Measurements from ENCODE around the gene GCNT3.
"Not testable (repeated sequence)": the region's sequence is repeated elsewhere in the genome, so short reads cannot be mapped to it uniquely, and the experiment has no call there.

The GCNT3 gene

GRCh38 chr15:59595434-59595915, 16.1 kb upstream of the GCNT3 start:
- DNase-seq (ENCODE audit: insufficient read length, low spot score) (no peak), FAIRE-seq (no peak)
- TF ChIP-seq POLR2A (IDR thresholded peaks at IDR 0.05; ENCODE audit: low read depth, low read length): no peak

DNA sequence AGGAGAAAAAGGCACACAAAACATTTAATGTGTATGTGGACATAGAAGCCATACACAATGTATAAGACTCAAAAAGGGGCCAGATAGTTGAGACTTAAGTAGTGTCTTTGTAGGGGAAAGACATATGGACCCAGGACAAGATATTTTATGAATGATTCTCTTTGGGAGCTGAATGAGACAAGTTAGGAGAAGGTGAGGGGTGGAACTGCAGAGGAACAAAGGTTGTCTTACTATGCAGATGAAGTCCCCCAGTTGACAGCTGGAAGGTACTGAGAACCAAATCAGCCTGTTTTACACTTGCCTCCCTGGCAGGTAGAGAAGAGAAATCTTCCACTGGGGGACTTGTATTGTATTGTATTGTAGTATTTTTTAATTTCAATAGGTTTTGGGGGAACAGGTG, 14.9 kb upstream of the GCNT3 start:
- TF ChIP-seq POLR2A (IDR thresholded peaks at IDR 0.05; ENCODE audit: low read depth, low read length): no peak

GRCh38 chr15:59598461-59598860, 13.1 kb upstream of the GCNT3 start:
- DNase-seq (ENCODE audit: insufficient read length, low spot score) (no peak), FAIRE-seq (no peak)
- no peak for TF ChIP-seq POLR2A (IDR thresholded peaks at IDR 0.05; ENCODE audit: low read depth, low read length)

More for the DNA sequence above, 14.9 kb upstream of the GCNT3 start:
- DNase-seq (ENCODE audit: insufficient read length, low spot score) (no peak), FAIRE-seq (no peak)

DNA sequence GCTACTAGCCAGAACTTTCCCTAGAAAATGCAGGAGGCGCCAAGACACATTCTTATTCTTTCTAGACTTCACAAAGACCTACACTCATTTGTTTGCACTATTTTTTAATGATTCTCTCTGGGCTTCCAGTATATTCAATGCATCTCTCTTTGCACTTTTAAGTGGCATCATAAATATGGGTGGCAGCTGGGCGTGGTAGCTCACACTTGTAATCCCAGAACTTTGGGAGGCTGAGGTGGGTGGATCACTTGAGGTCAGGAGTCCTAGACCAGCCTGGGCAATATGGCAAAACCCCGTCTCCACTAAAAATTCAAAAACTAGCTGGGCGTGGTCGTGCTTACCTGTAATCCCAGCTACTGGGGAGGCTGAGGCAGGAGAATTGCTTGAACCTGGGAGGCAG, 5.6 kb upstream of the GCNT3 start:
- TF ChIP-seq POLR2A (IDR thresholded peaks at IDR 0.05; ENCODE audit: low read depth, low read length): no peak
- no peak for FAIRE-seq
- no peak for DNase-seq (ENCODE audit: insufficient read length, low spot score)

DNA sequence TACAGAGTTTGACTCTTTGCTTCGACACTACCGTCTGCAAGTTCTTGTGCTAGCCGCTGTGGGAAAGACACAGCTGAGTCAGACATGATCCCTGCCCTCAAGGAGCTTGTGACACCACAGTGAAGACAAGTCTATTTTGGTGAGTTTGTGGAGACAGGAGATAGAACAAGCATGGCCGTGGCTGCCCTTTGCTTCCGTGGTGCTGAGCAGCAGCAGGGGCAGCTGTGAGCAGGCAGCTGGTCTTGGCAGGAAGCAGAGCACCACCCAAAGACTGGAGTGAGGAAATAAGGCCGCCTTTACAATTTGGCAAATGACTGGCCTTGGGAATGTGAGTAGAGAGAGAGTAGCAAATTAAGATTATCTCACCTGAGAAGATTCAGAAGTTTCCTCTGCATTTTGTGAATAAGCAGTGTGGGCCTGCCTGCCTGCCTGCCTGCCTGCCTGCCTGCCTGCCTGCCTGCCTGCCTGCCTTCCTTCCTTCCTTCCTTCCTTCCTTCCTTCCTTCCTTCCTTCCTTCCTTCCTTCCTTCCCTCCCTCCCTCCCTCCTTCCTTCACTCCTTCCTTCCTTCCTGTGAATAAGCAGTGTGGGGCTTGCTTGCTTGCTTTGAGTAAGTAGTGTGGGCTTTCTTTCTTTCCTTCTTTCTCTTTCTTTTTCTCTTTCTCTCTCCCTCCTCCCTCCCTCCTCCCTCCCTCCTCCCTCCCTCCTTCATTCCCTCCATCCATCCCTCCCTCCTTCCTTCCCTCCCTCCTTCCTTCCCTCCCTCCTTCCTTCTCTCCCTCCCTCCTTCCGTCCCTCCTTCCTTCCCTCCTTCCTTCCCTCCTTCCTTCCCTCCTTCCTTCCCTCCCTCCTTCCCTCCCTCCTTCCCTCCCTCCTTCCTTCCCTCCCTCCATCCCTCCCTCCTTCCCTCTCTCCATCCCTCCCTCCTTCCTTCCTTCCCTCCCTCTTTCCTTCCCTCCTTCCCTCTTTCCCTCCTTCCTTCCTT, 1.6 kb upstream of the GCNT3 start:
- DNase-seq (ENCODE audit: insufficient read length, low spot score) (no peak), FAIRE-seq (no peak)
- TF ChIP-seq POLR2A (IDR thresholded peaks at IDR 0.05; ENCODE audit: low read depth, low read length): no peak

GRCh38 chr15:59614153-59614552, 2.6 kb downstream of the GCNT3 start:
- no peak for TF ChIP-seq POLR2A (IDR thresholded peaks at IDR 0.05; ENCODE audit: low read depth, low read length)
- DNase-seq (ENCODE audit: insufficient read length, low spot score) (no peak), FAIRE-seq (no peak)

DNA sequence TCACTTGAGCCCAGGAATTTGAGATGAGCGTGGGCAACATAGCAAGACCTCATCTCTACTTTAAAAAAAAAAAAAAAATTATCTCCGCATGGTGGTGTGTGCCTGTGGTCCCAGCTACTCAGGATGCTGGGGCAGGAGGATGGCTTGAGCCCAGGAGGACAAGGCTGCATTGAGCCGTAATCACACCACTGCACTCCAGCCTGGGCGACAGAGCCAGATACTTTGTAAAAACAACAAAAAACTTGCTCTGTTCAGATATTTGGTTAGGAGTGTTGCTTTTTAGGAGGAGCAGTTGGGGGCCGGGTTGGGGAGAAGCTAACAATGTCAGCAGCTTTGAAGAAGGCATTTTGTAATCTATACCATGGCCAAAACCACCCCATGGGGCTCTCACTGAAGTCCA, 4.1 kb downstream of the GCNT3 start:
- no peak for TF ChIP-seq POLR2A (IDR thresholded peaks at IDR 0.05; ENCODE audit: low read depth, low read length)
- DNase-seq (ENCODE audit: insufficient read length, low spot score): no peak
- FAIRE-seq: no peak

- DNase-seq (ENCODE audit: insufficient read length, low spot score) (no peak), FAIRE-seq (no peak)
- no peak for TF ChIP-seq POLR2A (IDR thresholded peaks at IDR 0.05; ENCODE audit: low read depth, low read length)
Observed at GRCh38 chr15:59616379-59616778, 4.8 kb downstream of the GCNT3 start.

- DNase-seq (ENCODE audit: insufficient read length, low spot score) (no peak), FAIRE-seq (no peak)
- no peak for TF ChIP-seq POLR2A (IDR thresholded peaks at IDR 0.05; ENCODE audit: low read depth, low read length)
Observed at GRCh38 chr15:59618406-59618805, 6.8 kb downstream of the GCNT3 start.

DNA sequence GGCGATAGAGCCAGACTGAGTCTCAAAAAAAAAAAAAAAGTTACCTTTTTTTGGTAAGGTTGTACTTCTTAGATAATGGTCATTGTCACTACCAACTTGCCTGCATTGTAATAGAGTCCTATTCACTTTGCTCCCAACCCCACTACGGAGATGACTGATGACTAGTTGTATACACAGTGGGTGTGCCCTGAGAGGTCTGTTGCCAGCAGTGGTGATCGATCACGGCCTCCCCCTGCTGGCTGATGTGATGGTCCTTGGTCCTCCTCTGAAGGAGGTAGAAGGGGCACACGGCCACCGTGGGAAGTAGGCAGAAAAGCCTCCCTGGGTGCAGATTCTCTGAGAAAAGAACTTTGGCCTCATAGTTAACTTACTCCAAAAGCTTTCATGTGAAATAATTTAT, 10.7 kb downstream of the GCNT3 start:
- DNase-seq (ENCODE audit: insufficient read length, low spot score) (peak; percentile 38), FAIRE-seq (no peak)
- TF ChIP-seq POLR2A (IDR thresholded peaks at IDR 0.05; ENCODE audit: low read depth, low read length): no peak

DNA sequence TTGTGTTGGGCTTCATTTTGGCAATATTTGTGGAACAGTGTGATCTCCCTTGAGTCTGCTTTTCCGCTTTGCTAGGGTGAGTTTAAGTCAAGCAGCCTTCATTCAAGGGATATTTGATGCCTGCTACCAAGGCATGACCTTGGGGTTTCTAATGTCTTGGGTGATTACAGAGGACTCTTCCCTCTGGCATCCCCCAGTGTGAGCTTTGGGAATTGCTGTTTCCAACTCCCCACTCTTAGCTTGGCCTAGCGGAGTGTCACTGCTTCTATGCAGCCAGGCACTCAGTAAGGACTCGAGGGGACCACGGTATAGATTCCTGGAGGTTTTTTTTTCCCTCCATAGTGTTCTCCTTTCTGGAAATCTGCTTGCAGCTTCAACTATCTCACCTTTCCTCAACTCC, 21.1 kb downstream of the GCNT3 start:
- FAIRE-seq (no peak), DNase-seq (ENCODE audit: insufficient read length, low spot score) (peak; percentile 9)
- TF ChIP-seq POLR2A (IDR thresholded peaks at IDR 0.05; ENCODE audit: low read depth, low read length): no peak

GRCh38 chr15:59636184-59636583, 24.6 kb downstream of the GCNT3 start:
- FAIRE-seq: no peak
- no peak for DNase-seq (ENCODE audit: insufficient read length, low spot score)
- no peak for TF ChIP-seq POLR2A (IDR thresholded peaks at IDR 0.05; ENCODE audit: low read depth, low read length)

GRCh38 chr15:59637507-59637906, 25.9 kb downstream of the GCNT3 start:
- not testable (repeated sequence) for FAIRE-seq; DNase-seq (ENCODE audit: insufficient read length, low spot score)

- TF ChIP-seq POLR2A (IDR thresholded peaks at IDR 0.05; ENCODE audit: low read depth, low read length): no peak
- FAIRE-seq: no peak
- no peak for DNase-seq (ENCODE audit: insufficient read length, low spot score)
Observed at GRCh38 chr15:59642351-59642750, 30.8 kb downstream of the GCNT3 start.

DNA sequence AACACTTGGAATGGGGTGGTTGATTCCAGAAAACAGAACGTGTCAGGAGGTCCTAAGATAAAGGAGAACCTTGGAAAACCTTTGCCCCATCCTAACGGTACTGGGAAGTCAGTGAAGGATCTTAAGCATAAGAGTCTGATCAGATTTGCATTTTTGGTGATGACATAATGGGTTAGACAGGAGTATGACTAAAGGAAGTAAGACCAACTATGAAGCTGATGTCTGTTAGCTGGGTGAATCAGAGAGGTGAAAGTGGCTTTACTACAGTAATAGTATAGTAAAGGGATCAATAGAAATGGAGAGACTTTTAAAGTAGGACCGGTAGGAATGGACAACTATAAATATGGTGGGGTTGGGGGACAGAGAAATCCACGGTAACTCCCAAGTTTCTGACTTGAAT, 33.2 kb downstream of the GCNT3 start:
- no peak for FAIRE-seq

DNA sequence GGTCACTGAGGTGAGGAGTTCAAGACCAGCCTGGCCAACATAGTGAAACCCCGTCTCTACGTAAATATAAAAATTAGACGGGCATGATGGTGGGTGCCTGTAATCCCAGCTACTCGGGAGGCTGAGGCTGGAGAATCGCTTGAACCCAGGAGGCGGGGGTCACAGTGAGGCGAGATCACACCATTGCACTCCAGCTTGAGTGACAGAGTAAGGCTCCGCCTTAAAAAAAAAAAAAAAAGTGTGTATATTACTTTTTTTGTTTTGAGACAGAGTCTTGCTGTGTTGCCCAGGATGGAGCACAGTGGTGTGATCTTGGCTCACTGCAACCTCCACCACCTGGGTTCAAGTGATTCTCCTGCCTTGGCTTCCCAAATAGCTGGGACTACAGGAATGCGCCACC, 34.2 kb downstream of the GCNT3 start:
- FAIRE-seq; DNase-seq (ENCODE audit: insufficient read length, low spot score): not testable (repeated sequence)

More for the DNA sequence above, 33.2 kb downstream of the GCNT3 start:
- no peak for DNase-seq (ENCODE audit: insufficient read length, low spot score)
- no peak for TF ChIP-seq POLR2A (IDR thresholded peaks at IDR 0.05; ENCODE audit: low read depth, low read length)
